Fibroblast of mammary gland (primary cell): ENCODE results near the gene ACER2.

Source experiments
- DNase-seq: peaks from one replicate; pipeline ENCODE4 v3.0.0-alpha.2; 2010; ENCODE audit warnings: low read depth
- H3K4me3 ChIP-seq: 2 replicates; pipeline ENCODE4 v1.5.1; 2011; ENCODE audit warnings: low read depth, mild to moderate bottlenecking, low read length, moderate library complexity; ENCODE audit not compliant: control insufficient read depth
- TF ChIP-seq, protein P1 (sequence below): conservative IDR thresholded peaks from 2 replicates; pipeline ENCODE4 v1.5.1; 2011; ENCODE audit warnings: low read depth, low read length, inconsistent platforms; ENCODE audit not compliant: control insufficient read depth, insufficient read depth

The ACER2 gene

DNA sequence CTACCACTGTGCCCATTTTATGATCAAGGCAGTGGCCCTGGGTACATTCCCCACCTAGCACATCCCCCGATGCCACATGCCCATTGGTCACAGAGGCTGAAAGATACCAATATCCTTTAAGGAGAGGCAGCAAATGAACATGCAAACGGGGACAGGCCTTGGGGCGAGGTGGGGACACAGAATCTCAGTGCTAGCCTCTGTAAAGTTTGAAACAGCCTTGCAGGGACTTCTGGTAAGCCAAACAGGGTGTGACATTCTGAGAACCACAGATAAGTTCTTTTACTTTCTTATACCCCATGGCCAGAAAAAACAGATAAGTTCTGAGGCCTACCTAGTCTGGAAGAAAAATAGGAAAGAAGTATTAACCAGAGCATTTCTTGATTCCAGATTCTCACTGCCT is 60.5 kb downstream of the ACER2 start:
- no peak overlapping the region for H3K4me3 ChIP-seq
- TF ChIP-seq, protein P1, sequence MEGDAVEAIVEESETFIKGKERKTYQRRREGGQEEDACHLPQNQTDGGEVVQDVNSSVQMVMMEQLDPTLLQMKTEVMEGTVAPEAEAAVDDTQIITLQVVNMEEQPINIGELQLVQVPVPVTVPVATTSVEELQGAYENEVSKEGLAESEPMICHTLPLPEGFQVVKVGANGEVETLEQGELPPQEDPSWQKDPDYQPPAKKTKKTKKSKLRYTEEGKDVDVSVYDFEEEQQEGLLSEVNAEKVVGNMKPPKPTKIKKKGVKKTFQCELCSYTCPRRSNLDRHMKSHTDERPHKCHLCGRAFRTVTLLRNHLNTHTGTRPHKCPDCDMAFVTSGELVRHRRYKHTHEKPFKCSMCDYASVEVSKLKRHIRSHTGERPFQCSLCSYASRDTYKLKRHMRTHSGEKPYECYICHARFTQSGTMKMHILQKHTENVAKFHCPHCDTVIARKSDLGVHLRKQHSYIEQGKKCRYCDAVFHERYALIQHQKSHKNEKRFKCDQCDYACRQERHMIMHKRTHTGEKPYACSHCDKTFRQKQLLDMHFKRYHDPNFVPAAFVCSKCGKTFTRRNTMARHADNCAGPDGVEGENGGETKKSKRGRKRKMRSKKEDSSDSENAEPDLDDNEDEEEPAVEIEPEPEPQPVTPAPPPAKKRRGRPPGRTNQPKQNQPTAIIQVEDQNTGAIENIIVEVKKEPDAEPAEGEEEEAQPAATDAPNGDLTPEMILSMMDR: no peak
- no peak for DNase-seq

DNA sequence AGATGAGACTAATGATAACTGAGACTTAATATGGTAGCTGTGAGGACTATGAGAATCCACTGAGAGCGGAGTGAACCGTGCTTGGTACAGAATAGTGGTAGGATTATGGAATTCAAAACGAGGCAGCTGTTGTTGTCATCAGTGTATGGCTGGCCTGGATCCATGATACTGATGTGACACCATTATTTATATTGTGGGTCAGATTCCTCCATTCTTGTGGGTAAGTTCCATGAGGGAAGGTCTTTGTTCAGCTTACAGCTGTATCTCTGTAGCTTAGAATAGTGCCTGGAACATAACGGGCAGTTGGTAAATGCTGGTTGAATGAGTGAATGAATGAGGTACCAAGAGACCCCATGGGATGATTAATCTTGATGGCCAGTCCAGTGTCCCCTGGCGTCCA is 61.8 kb downstream of the ACER2 start:
- TF ChIP-seq, protein P1: no peak
- H3K4me3 ChIP-seq: no peak overlapping the region
- DNase-seq: no peak

DNA sequence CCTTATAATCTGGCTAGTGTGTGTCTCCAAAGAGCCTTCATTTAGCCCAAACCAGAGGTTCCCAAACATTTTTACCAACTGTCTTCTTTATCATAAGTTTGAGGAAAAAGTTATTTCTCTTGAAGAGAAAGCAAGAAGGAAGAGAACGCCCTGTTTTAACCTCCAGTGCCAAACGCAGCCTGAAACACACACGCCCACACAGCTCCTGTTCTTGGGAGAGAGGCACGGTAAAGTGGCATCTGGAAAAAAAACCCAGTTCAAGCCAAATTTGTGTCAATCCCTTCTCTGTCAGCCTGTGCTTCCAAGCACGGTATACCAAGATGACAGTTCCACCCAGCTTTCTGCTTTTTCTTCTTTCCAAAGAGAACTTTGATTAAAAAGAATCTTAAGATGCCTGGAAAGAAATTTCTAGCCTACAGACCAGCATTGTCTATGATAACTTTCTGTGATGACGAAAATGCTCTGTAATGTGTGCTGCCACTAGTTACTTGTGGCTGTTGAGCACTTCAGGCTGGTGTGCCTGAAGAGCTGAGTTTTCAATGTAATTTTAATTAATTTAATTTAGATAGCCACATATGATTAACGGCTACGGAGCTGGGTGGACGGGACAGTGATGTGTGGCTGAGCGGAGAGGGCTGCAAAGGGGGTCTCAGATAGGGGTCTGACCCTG is 62.3 kb downstream of the ACER2 start:
- TF ChIP-seq, protein P1: no peak
- H3K4me3 ChIP-seq: no peak overlapping the region
- no peak for DNase-seq

DNA sequence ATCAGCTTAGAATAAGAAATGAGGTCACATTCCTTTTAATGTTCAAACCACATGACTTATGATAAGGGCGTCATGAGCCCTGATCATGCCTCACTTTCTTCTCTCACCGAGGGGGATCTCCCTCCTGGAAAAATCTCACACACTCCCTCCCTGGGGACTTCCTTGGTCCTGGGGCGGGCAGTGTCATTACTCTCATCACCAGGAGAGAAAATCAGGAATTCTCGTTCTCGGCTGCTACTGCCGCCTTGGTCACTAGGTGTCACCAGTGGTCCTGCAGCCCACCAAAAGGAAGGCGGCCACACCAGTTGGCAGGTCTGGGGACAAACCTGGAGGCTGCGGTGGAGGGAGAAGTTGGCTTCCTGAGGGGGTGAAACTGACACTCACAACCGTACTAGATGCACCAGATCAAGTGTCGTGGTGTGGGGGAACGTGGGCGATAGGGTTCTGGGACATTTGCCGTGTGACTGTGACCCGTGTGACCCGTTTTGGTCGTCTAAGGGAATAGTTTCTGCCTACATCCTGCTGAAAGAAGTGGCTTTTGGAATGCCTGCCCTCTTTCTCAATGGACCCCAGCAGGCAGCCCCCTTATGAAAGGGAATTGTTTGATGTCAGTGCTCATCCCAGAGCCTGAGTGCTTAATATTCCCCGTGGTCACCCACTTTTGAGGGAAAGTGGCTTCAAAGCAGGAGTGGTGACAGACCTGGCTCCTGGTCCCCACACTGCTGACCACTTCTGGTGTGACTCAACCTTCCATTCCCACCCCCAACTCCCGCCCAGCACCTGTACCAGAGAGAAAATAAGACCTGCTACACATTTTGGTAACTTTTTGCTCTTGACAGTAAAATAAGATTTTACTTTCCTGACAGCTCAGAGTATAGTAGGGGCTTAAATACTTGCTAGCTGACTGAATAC is 63.2 kb downstream of the ACER2 start:
- TF ChIP-seq, protein P1: peak; percentile 86
- H3K4me3 ChIP-seq: no peak overlapping the region
- peak; percentile 59 for DNase-seq

DNA sequence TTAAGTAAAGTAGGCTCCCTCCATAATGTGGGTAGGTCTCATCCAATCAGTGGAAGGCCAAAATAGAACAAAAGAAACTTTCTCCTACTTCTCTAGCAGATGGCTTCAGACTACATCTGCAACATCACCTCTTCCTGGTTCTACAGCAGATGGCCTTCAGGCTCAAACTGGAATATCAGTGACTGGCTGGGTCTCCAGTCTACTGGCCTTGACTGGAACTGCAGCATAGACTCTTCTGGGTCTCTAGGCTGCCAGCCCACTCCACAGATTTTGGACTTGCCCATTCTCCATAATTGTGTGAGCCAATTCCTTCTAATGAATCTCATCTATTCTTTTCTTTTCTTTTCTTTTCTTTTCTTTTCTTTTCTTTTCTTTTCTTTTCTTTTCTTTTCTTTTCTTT is 64.8 kb downstream of the ACER2 start:
- TF ChIP-seq, protein P1: no peak
- DNase-seq: no peak
- no peak overlapping the region for H3K4me3 ChIP-seq

DNA sequence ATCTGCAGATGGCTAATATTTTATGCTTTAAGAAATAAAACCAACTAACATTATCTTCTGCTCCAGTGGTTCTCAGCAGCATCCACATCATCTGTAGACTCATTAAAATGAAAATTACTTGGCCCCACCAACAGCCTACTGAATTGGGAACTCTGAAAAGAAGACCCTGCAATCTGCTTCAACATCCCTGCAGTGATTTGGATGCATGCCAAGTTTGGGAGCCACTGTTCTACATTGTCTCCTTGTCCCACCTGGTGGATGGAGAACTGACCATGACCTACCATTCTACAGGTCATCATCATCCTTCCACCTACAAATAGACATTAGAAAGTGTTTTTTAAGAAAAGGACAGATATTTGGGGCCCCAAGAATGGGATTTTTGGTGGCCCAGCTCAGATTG is 71.1 kb downstream of the ACER2 start:
- H3K4me3 ChIP-seq: no peak overlapping the region
- TF ChIP-seq, protein P1: no peak

More for the DNA sequence above, 71.1 kb downstream of the ACER2 start:
- DNase-seq: no peak
